SIG-M5 (cell line): ENCODE data around the gene MRPS27.

Experiments used
- DNase-seq: peaks from one replicate; lab custom pipeline; 2025; lab: John Stamatoyannopoulos, UW

Gene MRPS27

GRCh38 chr5:72290356-72291133 lies 29.5 kb downstream of the MRPS27 start:
- no peak for DNase-seq

GRCh38 chr5:72288924-72289323 lies 31.1 kb downstream of the MRPS27 start:
- DNase-seq, result no peak

GRCh38 chr5:72286798-72287197 lies 33.2 kb downstream of the MRPS27 start:
- DNase-seq, result no peak

- DNase-seq, result no peak
Observed at GRCh38 chr5:72285424-72285821, 34.6 kb downstream of the MRPS27 start.

GRCh38 chr5:72284559-72285423 lies 35.2 kb downstream of the MRPS27 start:
- DNase-seq, result no peak

- DNase-seq, result no peak
Observed at GRCh38 chr5:72283358-72283757, 36.7 kb downstream of the MRPS27 start.

- DNase-seq, result no peak
Observed at GRCh38 chr5:72282878-72283277, 37.2 kb downstream of the MRPS27 start.

GRCh38 chr5:72281764-72282499 lies 38.1 kb downstream of the MRPS27 start:
- no peak for DNase-seq

GRCh38 chr5:72281430-72281763 lies 38.6 kb downstream of the MRPS27 start:
- DNase-seq, result no peak

- DNase-seq, result no peak
Observed at GRCh38 chr5:72280581-72281069, 39.4 kb downstream of the MRPS27 start.

- DNase-seq, result no peak
Observed at GRCh38 chr5:72276219-72276752, 43.8 kb downstream of the MRPS27 start.

GRCh38 chr5:72273547-72273946 lies 46.5 kb downstream of the MRPS27 start:
- no peak for DNase-seq

GRCh38 chr5:72272398-72272797 lies 47.6 kb downstream of the MRPS27 start:
- no peak for DNase-seq

- no peak for DNase-seq
Observed at GRCh38 chr5:72271702-72272101, 48.3 kb downstream of the MRPS27 start.

- DNase-seq, result no peak
Observed at GRCh38 chr5:72270037-72270436, 50.0 kb downstream of the MRPS27 start.

- DNase-seq, result no peak
Observed at GRCh38 chr5:72269411-72269780, 50.6 kb downstream of the MRPS27 start.

- DNase-seq, result no peak
Observed at GRCh38 chr5:72268753-72269410, 51.2 kb downstream of the MRPS27 start.

GRCh38 chr5:72268260-72268659 lies 51.8 kb downstream of the MRPS27 start:
- DNase-seq, result no peak

- no peak for DNase-seq
Observed at GRCh38 chr5:72267685-72268084, 52.4 kb downstream of the MRPS27 start.

GRCh38 chr5:72266862-72267261 lies 53.2 kb downstream of the MRPS27 start:
- DNase-seq, result no peak

GRCh38 chr5:72265032-72265877 lies 54.8 kb downstream of the MRPS27 start:
- DNase-seq, result no peak
